ENCODE measurements around the gene TIE1.

DNA sequence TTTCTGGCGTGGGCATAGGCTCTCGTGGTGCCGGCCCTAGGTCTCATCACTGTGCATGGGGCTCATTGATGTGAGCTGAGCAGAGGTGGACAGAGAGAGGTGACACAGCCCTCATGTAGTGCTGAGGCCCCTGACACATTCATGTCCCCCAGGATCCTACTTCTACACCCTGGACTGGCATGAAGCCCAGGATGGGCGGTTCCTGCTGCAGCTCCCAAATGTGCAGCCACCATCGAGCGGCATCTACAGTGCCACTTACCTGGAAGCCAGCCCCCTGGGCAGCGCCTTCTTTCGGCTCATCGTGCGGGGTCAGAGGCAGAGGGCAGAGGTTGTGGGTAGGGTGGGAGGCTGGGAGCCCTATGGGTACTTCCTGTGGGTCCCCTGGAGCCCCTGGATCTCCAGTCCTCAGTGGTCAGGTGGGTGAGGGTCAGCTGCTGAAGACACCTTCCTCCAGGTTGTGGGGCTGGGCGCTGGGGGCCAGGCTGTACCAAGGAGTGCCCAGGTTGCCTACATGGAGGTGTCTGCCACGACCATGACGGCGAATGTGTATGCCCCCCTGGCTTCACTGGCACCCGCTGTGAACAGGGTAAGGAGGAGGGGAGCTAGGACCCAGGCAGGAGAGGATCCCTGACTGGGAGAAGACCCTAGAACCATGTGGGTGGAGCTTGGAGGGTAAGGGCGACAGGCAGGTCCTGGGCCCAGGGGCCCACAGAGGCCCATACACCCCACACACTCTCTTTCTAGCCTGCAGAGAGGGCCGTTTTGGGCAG lies 6.1 kb downstream of the TIE1 start:
- TF ChIP-seq, protein P1, sequence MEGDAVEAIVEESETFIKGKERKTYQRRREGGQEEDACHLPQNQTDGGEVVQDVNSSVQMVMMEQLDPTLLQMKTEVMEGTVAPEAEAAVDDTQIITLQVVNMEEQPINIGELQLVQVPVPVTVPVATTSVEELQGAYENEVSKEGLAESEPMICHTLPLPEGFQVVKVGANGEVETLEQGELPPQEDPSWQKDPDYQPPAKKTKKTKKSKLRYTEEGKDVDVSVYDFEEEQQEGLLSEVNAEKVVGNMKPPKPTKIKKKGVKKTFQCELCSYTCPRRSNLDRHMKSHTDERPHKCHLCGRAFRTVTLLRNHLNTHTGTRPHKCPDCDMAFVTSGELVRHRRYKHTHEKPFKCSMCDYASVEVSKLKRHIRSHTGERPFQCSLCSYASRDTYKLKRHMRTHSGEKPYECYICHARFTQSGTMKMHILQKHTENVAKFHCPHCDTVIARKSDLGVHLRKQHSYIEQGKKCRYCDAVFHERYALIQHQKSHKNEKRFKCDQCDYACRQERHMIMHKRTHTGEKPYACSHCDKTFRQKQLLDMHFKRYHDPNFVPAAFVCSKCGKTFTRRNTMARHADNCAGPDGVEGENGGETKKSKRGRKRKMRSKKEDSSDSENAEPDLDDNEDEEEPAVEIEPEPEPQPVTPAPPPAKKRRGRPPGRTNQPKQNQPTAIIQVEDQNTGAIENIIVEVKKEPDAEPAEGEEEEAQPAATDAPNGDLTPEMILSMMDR (conservative IDR thresholded peaks at IDR 0.05 in 1 of 2, IDR thresholded peaks at IDR 0.05 in 1 of 2; ENCODE audit: low read depth in 1 of 2, low read length in 2 of 2): no peak
- TF ChIP-seq EZH2 (IDR thresholded peaks at IDR 0.05; ENCODE audit: low read length, missing control alignments): no peak
